GM20431 (cell line): ENCODE data around the gene ANKFN1.

Source experiments
- in situ Hi-C: fragments of 300-500 bp; cut with MseI, MboI; formaldehyde crosslinking; loops from one replicate; pipeline ENCODE4 v1.15.0; 2020; ENCODE audit warnings: low sequenced_read_pairs; ENCODE audit not compliant: unreplicated experiment

The ANKFN1 gene

GRCh38 chr17:56536766-56537165 lies 383.5 kb downstream of the ANKFN1 start:
- in situ Hi-C loops, result no loop called here

DNA sequence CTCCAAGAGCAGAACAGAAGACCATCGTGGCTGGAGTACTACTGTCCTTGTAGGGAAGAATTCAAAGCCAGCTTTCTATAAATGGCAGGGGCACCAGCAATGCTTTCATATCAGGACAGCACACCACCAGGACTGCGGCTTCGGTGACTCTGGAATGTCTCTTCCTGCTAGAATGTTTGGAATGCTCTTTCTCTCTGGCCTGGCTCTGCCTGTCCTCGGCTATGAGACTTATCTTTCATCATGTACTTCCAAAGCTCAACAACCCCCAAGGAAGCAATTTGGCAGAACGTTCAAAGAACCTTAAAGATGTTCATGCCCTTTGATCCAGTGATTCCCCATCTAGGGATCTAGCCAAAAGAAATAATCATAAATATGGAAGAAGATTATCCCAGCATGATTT lies 387.6 kb downstream of the ANKFN1 start:
- in situ Hi-C loops, result no loop called here

DNA sequence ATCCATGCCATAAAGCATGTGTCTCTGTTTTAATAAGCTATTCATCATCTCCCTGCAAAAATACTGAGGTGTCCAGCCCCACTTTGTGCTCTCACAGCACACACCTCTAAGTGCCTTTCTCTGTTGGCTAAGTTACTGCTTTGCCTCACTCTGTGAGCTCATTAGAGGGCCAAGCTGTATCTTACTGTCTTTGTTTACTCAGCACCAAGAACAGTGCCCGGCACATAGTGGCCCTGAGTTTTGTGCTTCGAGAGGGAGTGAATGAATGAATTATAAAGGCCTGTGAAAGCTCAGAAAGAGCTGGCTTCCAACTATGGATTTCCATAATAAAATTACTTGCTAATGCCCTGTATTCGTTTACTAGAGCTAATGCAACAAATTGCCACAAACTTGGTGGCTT lies 390.0 kb downstream of the ANKFN1 start:
- in situ Hi-C loops, result no loop called here

DNA sequence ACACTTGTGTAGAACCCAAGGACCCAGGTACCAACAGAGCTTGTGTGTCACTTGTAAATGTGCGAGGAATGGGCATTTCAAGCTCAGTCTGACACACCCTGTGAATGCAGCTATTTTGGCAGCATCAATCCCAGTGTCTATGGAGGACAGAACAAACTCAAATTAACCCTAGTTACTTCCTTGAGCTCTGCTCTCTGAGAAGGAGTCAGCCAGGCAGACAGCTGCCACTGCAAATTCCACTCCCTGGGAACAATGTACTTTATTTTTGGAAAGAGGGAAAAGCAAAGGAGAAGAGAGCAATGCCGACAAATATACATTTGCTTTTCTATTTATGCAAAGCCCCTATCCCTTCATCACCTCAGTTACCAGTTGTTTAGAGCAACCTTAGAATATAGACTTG lies 391.8 kb downstream of the ANKFN1 start:
- in situ Hi-C loops, result no loop called here

DNA sequence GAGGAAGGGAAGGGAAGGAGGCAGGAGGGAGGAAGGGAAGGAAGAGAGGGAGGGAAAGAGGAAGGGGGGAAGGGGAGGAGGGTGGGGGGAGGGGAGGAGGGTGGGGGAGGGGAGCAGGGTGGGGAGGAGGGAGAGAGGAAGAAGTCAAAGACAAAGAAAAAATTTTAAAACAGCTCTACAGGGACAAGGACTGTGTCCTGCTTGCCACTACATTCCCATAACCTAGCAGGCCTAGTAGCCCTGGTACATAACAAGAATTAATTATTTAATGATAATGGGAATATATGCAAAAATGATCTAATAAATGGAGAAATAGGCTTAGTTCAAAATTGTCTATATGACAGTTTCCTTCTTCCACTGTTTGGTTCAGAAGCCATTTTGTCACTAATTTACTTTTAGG lies 392.7 kb downstream of the ANKFN1 start:
- in situ Hi-C loops, result no loop called here

DNA sequence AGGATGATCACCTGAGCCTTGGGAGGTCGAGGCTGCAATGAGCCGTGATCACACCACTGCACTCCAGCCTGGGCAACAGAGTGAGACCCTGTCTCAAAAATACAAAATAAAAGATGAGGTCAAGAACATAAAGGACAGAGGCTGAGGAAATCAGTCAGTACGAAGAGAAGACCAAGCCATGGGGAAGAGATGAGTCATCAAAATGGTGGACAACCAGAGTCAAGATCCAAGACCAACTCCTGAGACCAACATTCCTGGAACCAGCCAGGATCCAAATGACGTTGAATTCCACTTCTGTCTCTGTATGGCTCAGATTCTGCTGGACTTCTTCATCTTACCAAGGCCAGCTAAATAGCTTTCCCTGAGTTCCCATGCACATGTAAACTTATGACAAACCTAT lies 395.4 kb downstream of the ANKFN1 start:
- in situ Hi-C loops, result no loop called here

DNA sequence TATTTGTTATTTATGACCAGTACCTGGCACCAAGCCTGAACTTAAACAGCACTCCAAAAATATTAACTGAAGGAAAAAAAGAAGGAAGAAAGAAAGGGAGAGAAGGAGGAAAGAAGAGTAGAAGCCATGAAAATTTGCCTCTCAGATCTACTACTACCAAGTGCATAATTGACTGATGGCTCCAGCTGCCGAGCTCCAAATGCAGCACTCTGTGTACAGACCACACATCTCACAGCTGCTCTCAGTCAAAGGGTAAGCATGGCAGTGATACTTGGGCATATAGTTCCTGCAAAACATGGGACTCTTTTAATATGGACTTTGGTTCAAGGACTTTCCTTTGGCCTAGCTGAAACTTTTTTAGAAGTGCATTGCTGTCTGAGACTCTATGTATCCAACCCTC lies 396.2 kb downstream of the ANKFN1 start:
- in situ Hi-C loops, result no loop called here

GRCh38 chr17:56557682-56558081 lies 404.4 kb downstream of the ANKFN1 start:
- in situ Hi-C loops, result no loop called here

DNA sequence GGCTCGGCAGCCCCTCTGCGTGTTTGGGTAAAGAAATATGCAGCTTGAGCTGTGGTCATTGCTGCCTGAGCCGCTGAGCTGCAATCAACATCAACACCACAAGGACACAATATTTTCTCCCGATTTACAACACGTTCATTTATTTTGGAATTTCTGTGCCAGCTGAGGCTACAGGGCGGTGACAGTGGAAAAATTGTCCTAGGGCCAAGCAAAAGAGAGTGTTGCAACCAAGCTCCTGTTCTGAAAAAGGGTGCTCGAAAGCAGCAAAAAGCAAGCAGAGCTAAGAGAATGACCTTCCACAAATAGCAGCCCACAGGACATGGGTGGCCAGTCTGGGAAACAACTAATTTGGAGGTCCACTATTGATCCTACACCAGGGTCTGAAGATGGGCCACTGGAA lies 404.8 kb downstream of the ANKFN1 start:
- in situ Hi-C loops, result no loop called here
